Uterus (tissue), 2 donors: ENCODE measurements around the gene RNASET2.

Source experiments
- POLR2A ChIP-seq, 2 donors: fragments of 450-650 bp; IDR thresholded peaks; one replicate each; pipeline ENCODE4 v1.6.1; 2016; ENCODE audit warnings: antibody characterized with exemption in 2 of 2, mild to moderate bottlenecking in 1 of 2, moderate library complexity in 1 of 2
- TF ChIP-seq, protein P1 (sequence below), 4 experiments: fragments of 200-600 bp in 2 of 4; fragments of 450-650 bp in 2 of 4; sonication (generic) in 2 of 4; IDR thresholded peaks; one replicate each; pipeline ENCODE4 v1.5.1; 2016 to 2019; ENCODE audit warnings: antibody characterized with exemption in 4 of 4, mild to moderate bottlenecking in 2 of 4, moderate library complexity in 1 of 4

- TF ChIP-seq, protein P1, sequence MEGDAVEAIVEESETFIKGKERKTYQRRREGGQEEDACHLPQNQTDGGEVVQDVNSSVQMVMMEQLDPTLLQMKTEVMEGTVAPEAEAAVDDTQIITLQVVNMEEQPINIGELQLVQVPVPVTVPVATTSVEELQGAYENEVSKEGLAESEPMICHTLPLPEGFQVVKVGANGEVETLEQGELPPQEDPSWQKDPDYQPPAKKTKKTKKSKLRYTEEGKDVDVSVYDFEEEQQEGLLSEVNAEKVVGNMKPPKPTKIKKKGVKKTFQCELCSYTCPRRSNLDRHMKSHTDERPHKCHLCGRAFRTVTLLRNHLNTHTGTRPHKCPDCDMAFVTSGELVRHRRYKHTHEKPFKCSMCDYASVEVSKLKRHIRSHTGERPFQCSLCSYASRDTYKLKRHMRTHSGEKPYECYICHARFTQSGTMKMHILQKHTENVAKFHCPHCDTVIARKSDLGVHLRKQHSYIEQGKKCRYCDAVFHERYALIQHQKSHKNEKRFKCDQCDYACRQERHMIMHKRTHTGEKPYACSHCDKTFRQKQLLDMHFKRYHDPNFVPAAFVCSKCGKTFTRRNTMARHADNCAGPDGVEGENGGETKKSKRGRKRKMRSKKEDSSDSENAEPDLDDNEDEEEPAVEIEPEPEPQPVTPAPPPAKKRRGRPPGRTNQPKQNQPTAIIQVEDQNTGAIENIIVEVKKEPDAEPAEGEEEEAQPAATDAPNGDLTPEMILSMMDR (IDR thresholded peaks at IDR 0.05): no peak
- no peak for TF ChIP-seq POLR2A (IDR thresholded peaks at IDR 0.05)
Observed at GRCh38 chr6:166907871-166908806, 48.2 kb downstream of the RNASET2 start.
